GM13977 (cell line): ENCODE data around the gene UNC50.
A peak's percentile ranks its signal among the peaks of the same experiment; 100 is the strongest.
"Not testable (repeated sequence)": the region's sequence is repeated elsewhere in the genome, so short reads cannot be mapped to it uniquely, and the experiment has no call there.

Experiments used
- DNase-seq: peaks from one replicate; pipeline ENCODE4 v3.0.0; 2012; ENCODE audit warnings: low spot score
- CTCF ChIP-seq: IDR thresholded peaks from 2 replicates; pipeline ENCODE4 v1.5.1; 2012; ENCODE audit warnings: mild to moderate bottlenecking, control low read depth; ENCODE audit not compliant: insufficient read depth; ENCODE audit errors: extremely low read depth, missing control alignments
- in situ Hi-C: fragments of 300-500 bp; cut with MboI; formaldehyde crosslinking; loops from one replicate; pipeline ENCODE4 v1.12.0; 2022; ENCODE audit warnings: low sequenced_read_pairs, low pct_unique_long_range_greater_than_20kb, mixed read lengths, inconsistent platforms; ENCODE audit not compliant: unreplicated experiment

Gene UNC50

GRCh38 chr2:98588880-98589431 is 19.4 kb upstream of the UNC50 start:
- TF ChIP-seq CTCF = no peak
- in situ Hi-C loops = no loop called here
- no peak for DNase-seq

GRCh38 chr2:98589489-98589888 is 18.9 kb upstream of the UNC50 start:
- no peak for TF ChIP-seq CTCF
- DNase-seq = no peak
- in situ Hi-C loops = no loop called here

GRCh38 chr2:98592565-98592964 is 15.8 kb upstream of the UNC50 start:
- in situ Hi-C loops = no loop called here
- DNase-seq = no peak
- no peak for TF ChIP-seq CTCF

- in situ Hi-C loops, DNase-seq: not testable (repeated sequence)
Observed at GRCh38 chr2:98594665-98595064, 13.7 kb upstream of the UNC50 start.

- in situ Hi-C loops = no loop called here
- no peak for DNase-seq
- TF ChIP-seq CTCF = no peak
Observed at GRCh38 chr2:98598781-98599428, 9.5 kb upstream of the UNC50 start.

GRCh38 chr2:98601532-98602132 is 6.8 kb upstream of the UNC50 start:
- DNase-seq = peak; percentile 43
- peak; percentile 78 for TF ChIP-seq CTCF
- in situ Hi-C loops = no loop called here

GRCh38 chr2:98604547-98604946 is 3.8 kb upstream of the UNC50 start:
- in situ Hi-C loops = no loop called here
- DNase-seq = no peak
- no peak for TF ChIP-seq CTCF
